Measurements from ENCODE around the gene MERTK. TPM values are rescaled to one million over a fixed set of nuclear protein-coding genes. Genes with fewer than 3 reads are reported as not detected.
A peak's percentile ranks its signal among the peaks of the same experiment; 100 is the strongest.
"Not testable (repeated sequence)": the region's sequence is repeated elsewhere in the genome, so short reads cannot be mapped to it uniquely, and the experiment has no call there.

MERTK gene
- polyA plus RNA-seq, 1 donor, result 4.4 TPM

GRCh38 chr2:111946294-111947114, 48.1 kb downstream of the MERTK start:
- DNase-seq, result peak; percentile 28

GRCh38 chr2:111947219-111947618, 48.8 kb downstream of the MERTK start:
- no peak for DNase-seq

GRCh38 chr2:111948832-111949231, 50.4 kb downstream of the MERTK start:
- DNase-seq, result no peak

GRCh38 chr2:111950236-111950635, 51.8 kb downstream of the MERTK start:
- no peak for DNase-seq

GRCh38 chr2:111951486-111951885, 53.1 kb downstream of the MERTK start:
- no peak for DNase-seq

- DNase-seq, result no peak
These were observed 54.6 kb downstream of the MERTK start for GRCh38 chr2:111952871-111953452.

GRCh38 chr2:111954602-111955332, 56.4 kb downstream of the MERTK start:
- no peak for DNase-seq

- DNase-seq, result no peak
These were observed 59.5 kb downstream of the MERTK start for GRCh38 chr2:111957872-111958354.

GRCh38 chr2:111958901-111959300, 60.5 kb downstream of the MERTK start:
- DNase-seq, result no peak

GRCh38 chr2:111961663-111962062, 63.3 kb downstream of the MERTK start:
- no peak for DNase-seq

GRCh38 chr2:111963086-111963485, 64.7 kb downstream of the MERTK start:
- DNase-seq, result not testable (repeated sequence)

- not testable (repeated sequence) for DNase-seq
These were observed 65.1 kb downstream of the MERTK start for GRCh38 chr2:111963508-111963907.

GRCh38 chr2:111965062-111965461, 66.7 kb downstream of the MERTK start:
- DNase-seq, result no peak

GRCh38 chr2:111966241-111966640, 67.8 kb downstream of the MERTK start:
- no peak for DNase-seq

GRCh38 chr2:111967018-111967417, 68.6 kb downstream of the MERTK start:
- DNase-seq, result no peak

- no peak for DNase-seq
These were observed 72.0 kb downstream of the MERTK start for GRCh38 chr2:111970453-111970852.

- no peak for DNase-seq
These were observed 74.7 kb downstream of the MERTK start for GRCh38 chr2:111972955-111973565.

- DNase-seq, result no peak
These were observed 75.3 kb downstream of the MERTK start for GRCh38 chr2:111973701-111974100.

- DNase-seq, result no peak
These were observed 76.7 kb downstream of the MERTK start for GRCh38 chr2:111975053-111975552.

GRCh38 chr2:111975819-111976218, 77.4 kb downstream of the MERTK start:
- no peak for DNase-seq

GRCh38 chr2:111977240-111977639, 78.8 kb downstream of the MERTK start:
- DNase-seq, result no peak

GRCh38 chr2:111978452-111979170, 80.2 kb downstream of the MERTK start:
- DNase-seq, result no peak
